Suprapubic skin (tissue), 4 donors: ENCODE measurements around the gene GNB3. TPM values are rescaled to one million over a fixed set of nuclear protein-coding genes. Genes with fewer than 3 reads are reported as not detected.

ENCODE experiments used
- DNase-seq, 2 donors: peaks; one replicate each; pipeline ENCODE4 v3.0.0-alpha.2; 2019; ENCODE audit warnings: low spot score in 2 of 2
- H3K27ac ChIP-seq: fragments of 200-600 bp; sonication (generic); one replicate; pipeline ENCODE4 v1.5.1; 2019
- H3K27me3 ChIP-seq: fragments of 200-600 bp; sonication (generic); one replicate; pipeline ENCODE4 v1.5.1; 2019
- H3K36me3 ChIP-seq: fragments of 200-600 bp; sonication (generic); one replicate; pipeline ENCODE4 v1.5.1; 2019
- H3K4me1 ChIP-seq: fragments of 200-600 bp; sonication (generic); one replicate; pipeline ENCODE4 v1.5.1; 2019
- H3K4me3 ChIP-seq: fragments of 200-600 bp; sonication (generic); one replicate; pipeline ENCODE4 v1.5.1; 2019; ENCODE audit warnings: mild to moderate bottlenecking
- H3K9me3 ChIP-seq: fragments of 200-600 bp; sonication (generic); one replicate; pipeline ENCODE4 v1.5.1; 2019
- EP300 ChIP-seq: sonication (generic); formaldehyde crosslinking; IDR thresholded peaks from one replicate; pipeline ENCODE4 v1.6.1; 2017; ENCODE audit warnings: antibody characterized with exemption
- POLR2A ChIP-seq, 2 donors: fragments of 450-650 bp; IDR thresholded peaks; one replicate each; pipeline ENCODE4 v1.6.1; 2017; ENCODE audit warnings: antibody characterized with exemption in 2 of 2, mild to moderate bottlenecking in 2 of 2, moderate library complexity in 2 of 2
- POLR2AphosphoS5 ChIP-seq, 3 donors: sonication (generic); formaldehyde crosslinking; IDR thresholded peaks; one replicate each; pipeline ENCODE4 v1.6.1; 2017; ENCODE audit warnings: antibody characterized with exemption in 3 of 3
- WGBS: methylation state at CpG from one replicate; pipeline ENCODE4 v1.1.5; 2018; 5-methylcytosine and 5-hydroxymethylcytosine counted together
- total RNA-seq, 4 donors: library from RNA; depleted of rRNA; stranded (reverse); fragments of >200 nt; gene quantifications; one replicate each; pipeline ENCODE4 v1.1.0, GENCODE V29; 2016
- TF ChIP-seq, protein P1 (sequence below), 2 donors: fragments of 200-600 bp in 1 of 2; fragments of 450-650 bp in 1 of 2; sonication (generic) in 1 of 2; IDR thresholded peaks; one replicate each; pipeline ENCODE4 v1.5.1; 2016 to 2019; ENCODE audit warnings: antibody characterized with exemption in 2 of 2, mild to moderate bottlenecking in 1 of 2, moderate library complexity in 1 of 2

Gene GNB3
- total RNA-seq, 4 donors from 2014 or later = 0.72 to 1.5 (median 1.4) TPM; not detected in 1

DNA sequence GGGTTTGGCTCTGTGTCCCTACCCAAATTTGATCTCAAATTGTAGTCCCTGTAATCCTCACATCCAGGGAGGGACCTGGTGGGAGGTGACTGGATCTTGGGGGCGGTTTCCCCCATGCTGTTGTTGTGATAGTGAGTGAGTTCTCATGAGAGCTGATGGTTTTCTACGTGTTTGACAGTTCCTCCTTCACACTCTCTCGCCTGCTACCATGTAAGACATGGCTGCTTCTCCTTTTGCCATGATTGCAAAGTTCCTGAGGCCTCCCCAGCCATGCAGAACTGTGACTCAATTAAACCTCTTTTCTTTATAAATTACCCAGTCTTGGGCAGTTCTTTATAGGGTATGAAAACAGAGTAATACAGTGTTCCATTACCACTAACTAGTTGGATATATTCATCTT, 53.6 kb downstream of the GNB3 start:
- Histone ChIP-seq H3K27me3 (no peaks in the 10 kb centered on the region), H3K36me3 (no peaks in the 10 kb centered on the region), H3K27ac (no peak overlapping the region), H3K9me3 (no peaks in the 10 kb centered on the region), H3K4me3 (no peak overlapping the region), H3K4me1 (peaks cover 13% of the 10 kb centered on the region)
- 92% methylated on average over 3 of the region's 3 CpGs for WGBS
- no peak for DNase-seq
- TF ChIP-seq POLR2AphosphoS5 (IDR thresholded peaks at IDR 0.05) (no peak), EP300 (no peak), POLR2A (IDR thresholded peaks at IDR 0.05) (no peak)
- TF ChIP-seq, protein P1, sequence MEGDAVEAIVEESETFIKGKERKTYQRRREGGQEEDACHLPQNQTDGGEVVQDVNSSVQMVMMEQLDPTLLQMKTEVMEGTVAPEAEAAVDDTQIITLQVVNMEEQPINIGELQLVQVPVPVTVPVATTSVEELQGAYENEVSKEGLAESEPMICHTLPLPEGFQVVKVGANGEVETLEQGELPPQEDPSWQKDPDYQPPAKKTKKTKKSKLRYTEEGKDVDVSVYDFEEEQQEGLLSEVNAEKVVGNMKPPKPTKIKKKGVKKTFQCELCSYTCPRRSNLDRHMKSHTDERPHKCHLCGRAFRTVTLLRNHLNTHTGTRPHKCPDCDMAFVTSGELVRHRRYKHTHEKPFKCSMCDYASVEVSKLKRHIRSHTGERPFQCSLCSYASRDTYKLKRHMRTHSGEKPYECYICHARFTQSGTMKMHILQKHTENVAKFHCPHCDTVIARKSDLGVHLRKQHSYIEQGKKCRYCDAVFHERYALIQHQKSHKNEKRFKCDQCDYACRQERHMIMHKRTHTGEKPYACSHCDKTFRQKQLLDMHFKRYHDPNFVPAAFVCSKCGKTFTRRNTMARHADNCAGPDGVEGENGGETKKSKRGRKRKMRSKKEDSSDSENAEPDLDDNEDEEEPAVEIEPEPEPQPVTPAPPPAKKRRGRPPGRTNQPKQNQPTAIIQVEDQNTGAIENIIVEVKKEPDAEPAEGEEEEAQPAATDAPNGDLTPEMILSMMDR (IDR thresholded peaks at IDR 0.05) = no peak

Other genes with a start within 250 kb of the GNB3 start
- gene CHD4, start 233.5 kb upstream of the GNB3 start, total RNA-seq = 100 to 1,000 TPM; 191 to 258 (median 206) TPM
- gene LPAR5, start 205.0 kb upstream of the GNB3 start, total RNA-seq = 10 to 100 TPM in 1 of 4 donors, 1 to 10 TPM in 3; 5.8 to 15.0 (median 8.8) TPM
- 1 to 10 TPM in 3 of 4 donors, under 1 TPM in 1; 0.86 to 9.3 (median 1.6) TPM for gene ACRBP, start 193.5 kb upstream of the GNB3 start, total RNA-seq
- 10 to 100 TPM; 53.2 to 85.0 (median 70.6) TPM for gene ING4, start 177.8 kb upstream of the GNB3 start, total RNA-seq
- gene ZNF384, start 151.6 kb upstream of the GNB3 start, total RNA-seq = 10 to 100 TPM; 34.5 to 72.0 (median 42.2) TPM
- gene PIANP, start 140.1 kb upstream of the GNB3 start, total RNA-seq = not detected
- gene COPS7A, start 116.9 kb upstream of the GNB3 start, total RNA-seq = 10 to 100 TPM; 50.2 to 70.7 (median 66.6) TPM
- 100 to 1,000 TPM; 147 to 195 (median 180) TPM for gene MLF2, start 87.8 kb upstream of the GNB3 start, total RNA-seq
- 100 to 1,000 TPM in 2 of 4 donors, 10 to 100 TPM in 2; 91.2 to 128 (median 99.8) TPM for gene PTMS, start 74.6 kb upstream of the GNB3 start, total RNA-seq
- 1 to 10 TPM in 1 of 4 donors, under 1 TPM in 1, not detected in 2; 0.60 to 1.4 TPM for gene LAG3, start 68.4 kb upstream of the GNB3 start, total RNA-seq
- 1 to 10 TPM; 2.5 to 5.4 (median 3.9) TPM for gene CD4, start 51.4 kb upstream of the GNB3 start, total RNA-seq
- gene GPR162, start 19.1 kb upstream of the GNB3 start, total RNA-seq = 1 to 10 TPM in 2 of 4 donors, under 1 TPM in 2; 0.47 to 2.1 (median 1.0) TPM
- gene P3H3, start 12.5 kb upstream of the GNB3 start, total RNA-seq = 10 to 100 TPM in 3 of 4 donors, 1 to 10 TPM in 1; 5.0 to 30.5 (median 14.3) TPM
- gene CDCA3, start 10.4 kb downstream of the GNB3 start, total RNA-seq = 1 to 10 TPM; 4.8 to 8.9 (median 5.9) TPM
- gene USP5, start 11.2 kb downstream of the GNB3 start, total RNA-seq = 10 to 100 TPM; 54.7 to 71.8 (median 68.9) TPM
- gene TPI1, start 26.6 kb downstream of the GNB3 start, total RNA-seq = 100 to 1,000 TPM; 185 to 498 (median 405) TPM
- gene SPSB2, start 32.4 kb downstream of the GNB3 start, total RNA-seq = 10 to 100 TPM in 1 of 4 donors, 1 to 10 TPM in 3; 3.0 to 16.5 (median 7.5) TPM
- 10 to 100 TPM in 2 of 4 donors, 1 to 10 TPM in 2; 4.3 to 15.8 (median 8.5) TPM for gene LRRC23, start 63.9 kb downstream of the GNB3 start, total RNA-seq
- 10 to 100 TPM in 1 of 4 donors, 1 to 10 TPM in 3; 1.3 to 15.4 (median 6.9) TPM for gene ENO2, start 73.7 kb downstream of the GNB3 start, total RNA-seq
- 100 to 1,000 TPM in 1 of 4 donors, 10 to 100 TPM in 3; 58.4 to 137 (median 67.7) TPM for gene ATN1, start 87.0 kb downstream of the GNB3 start, total RNA-seq
- not detected for gene RNU7-1, start 102.9 kb downstream of the GNB3 start, total RNA-seq
- gene C12orf57, start 103.1 kb downstream of the GNB3 start, total RNA-seq = 100 to 1,000 TPM; 251 to 495 (median 436) TPM
- gene PTPN6, start 110.4 kb downstream of the GNB3 start, total RNA-seq = 10 to 100 TPM; 18.5 to 59.1 (median 39.4) TPM
- 100 to 1,000 TPM; 161 to 232 (median 207) TPM for gene PHB2, start 129.7 kb downstream of the GNB3 start, total RNA-seq
- gene EMG1, start 130.0 kb downstream of the GNB3 start, total RNA-seq = 10 to 100 TPM; 12.3 to 27.0 (median 22.1) TPM
- gene LPCAT3, start 177.6 kb downstream of the GNB3 start, total RNA-seq = 10 to 100 TPM; 51.3 to 79.3 (median 56.8) TPM
- 10 to 100 TPM; 62.6 to 99.6 (median 65.6) TPM for gene C1S, start 219.8 kb downstream of the GNB3 start, total RNA-seq